ENCODE results near the gene CHURC1.

The CHURC1 gene

DNA sequence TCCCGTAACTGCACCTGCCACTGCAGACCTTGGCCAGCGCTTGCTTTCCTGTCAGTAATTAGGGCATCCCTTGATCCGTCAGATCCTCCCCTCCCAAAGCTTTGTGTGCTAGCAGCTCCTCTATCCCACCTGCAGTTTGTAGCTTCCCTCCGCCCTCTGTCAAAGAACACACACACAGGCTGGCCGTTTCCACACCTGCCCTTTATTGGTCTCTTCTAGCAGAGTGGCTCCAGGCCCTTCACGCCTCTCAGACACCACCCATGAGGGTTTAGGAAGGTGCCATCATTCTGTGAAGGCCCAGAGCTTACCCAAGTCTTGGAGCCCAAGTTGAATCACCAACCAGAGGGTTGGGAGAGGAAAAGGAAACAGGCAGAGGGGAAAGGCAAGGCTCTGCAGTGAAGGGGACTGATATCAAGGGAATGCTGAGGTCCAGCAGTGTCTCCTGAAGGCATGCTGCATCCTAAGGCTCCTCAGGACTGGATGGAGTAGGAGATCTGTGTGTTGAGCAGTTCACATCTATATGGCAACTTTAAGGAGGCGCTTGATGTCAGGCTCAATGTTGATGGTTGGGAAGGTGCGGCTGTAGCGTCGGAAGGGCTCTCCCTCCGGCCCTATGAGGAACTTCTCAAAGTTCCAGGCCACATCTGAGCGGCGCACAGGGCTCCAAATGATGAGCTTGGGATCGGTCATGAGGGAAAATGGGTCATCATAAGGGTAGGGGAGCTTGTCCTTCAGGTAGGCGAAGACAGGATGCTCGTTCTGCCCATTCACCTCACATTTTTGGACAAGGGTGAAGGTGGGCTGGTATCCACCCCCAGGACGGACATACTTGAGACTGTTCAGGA, 24.9 kb downstream of the CHURC1 start:
- no peak for DNase-seq (ENCODE audit: low spot score)

DNA sequence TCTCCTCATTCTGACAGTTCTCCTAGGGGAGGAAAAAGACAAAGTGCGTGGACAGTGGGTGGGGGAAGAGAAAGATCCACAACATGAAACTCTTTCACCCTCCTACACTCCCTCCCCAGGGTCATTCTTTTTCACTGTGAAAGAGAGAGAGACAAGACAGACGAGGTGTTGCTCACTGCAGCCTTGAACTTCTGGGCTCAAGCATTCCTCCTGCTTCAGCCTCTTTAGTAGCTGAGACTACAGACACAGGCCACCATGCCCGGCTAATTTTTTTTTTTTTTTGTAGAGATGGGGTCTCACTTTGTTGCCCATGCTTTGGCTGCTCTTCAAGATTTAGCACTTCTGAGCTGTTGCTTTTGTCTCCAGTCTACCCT, 25.5 kb downstream of the CHURC1 start:
- no peak for DNase-seq (ENCODE audit: low spot score)

DNA sequence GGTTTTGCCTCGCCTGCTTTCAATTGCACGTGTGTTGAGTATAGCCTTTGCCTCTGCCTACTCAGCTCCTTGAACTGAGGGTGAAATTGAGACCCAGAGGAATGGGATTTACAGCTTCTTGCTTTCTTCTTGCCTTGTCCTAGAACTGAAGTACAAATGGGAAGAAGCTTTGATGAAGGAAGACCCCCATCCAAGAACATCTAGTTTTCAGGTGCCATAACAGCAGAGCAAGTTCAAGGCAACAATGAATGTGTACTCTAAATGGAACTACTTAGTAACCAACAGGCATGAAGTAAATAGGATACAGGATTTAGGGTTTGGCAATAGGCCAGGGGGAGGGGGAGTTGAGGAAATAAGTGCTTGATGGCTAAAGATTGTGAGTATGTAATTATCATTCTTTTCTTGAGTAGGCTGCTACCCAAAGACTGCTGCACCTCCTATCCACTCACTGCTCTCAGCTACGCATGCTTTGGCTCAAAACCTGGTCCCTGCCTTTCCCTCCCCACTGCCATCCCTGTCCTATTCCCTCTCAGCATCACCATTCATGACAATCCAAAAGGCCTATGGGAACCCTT, 26.2 kb downstream of the CHURC1 start:
- DNase-seq (ENCODE audit: low spot score) = no peak

DNA sequence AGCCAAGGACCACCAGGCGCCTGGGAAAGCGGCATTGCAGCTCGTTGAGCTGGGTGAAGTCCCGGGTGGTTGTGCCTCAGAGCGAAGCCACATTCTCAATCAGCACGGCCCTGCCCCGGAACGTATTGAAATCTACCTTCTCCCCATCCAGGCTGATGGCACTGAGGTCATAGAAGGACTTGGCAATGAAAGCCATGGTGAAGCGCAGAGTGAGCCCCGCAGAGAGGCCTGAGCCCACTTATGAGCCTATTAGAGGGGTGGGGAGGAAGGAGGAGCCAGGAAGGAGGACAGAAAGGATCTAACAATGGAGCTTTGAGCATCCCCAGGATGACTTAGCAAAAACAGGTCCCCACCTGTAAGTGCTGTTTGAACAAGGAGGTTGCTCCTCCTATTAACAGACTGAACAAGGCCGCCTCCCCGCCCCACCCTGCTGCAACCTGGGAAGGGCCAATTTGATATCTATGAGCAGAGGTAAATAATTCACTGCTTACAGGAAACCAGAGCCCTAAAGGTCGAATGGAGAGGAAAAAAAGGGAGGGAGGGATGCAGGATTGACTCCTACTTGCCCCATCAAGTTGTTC, 28.4 kb downstream of the CHURC1 start, which contains the start of gene GPX2:
Gene GPX2 (minus strand): TSS at position 215 of the 581 bp plus-strand sequence. CDS start 19 bp downstream, at position 196.
- no peak for DNase-seq (ENCODE audit: low spot score)

DNA sequence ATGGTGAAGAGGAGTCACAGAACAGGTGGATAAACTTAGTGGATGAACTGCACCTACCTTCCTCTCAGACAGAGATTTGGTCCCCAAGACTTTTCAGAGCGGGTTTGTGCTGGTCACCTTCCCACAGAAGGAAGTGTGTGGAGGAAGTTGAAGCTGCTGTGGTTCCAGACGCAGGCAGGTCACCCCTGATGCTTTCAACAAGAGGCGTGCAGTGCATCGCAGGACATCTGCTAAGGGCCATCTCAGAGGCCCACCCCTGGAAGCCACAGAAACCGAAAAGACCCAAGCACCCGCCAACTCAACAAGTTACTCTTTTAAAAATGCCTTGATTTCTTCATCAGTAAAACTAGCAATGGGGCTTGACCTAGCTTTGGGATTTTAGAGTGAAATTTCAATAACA, 29.3 kb downstream of the CHURC1 start:
- DNase-seq (ENCODE audit: low spot score) = no peak

DNA sequence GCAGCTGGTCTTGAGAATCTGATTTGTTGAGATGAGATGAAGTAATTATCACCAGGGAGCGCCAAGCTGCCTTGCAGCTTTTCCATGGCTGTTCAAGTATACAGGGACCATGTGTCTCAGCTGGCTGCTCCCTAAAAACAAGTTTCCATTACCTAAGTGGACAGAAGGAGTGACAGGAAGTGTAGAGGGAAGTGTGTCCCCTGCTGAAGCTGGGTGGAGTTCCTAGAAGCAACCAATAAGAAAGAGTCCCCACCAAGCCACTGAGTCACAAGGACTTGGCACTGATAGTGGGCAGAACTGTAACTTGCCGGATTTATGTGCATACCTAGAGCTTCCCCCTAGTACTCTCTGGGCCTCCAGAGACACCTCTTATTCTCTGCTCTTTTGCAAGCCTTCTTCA, 29.8 kb downstream of the CHURC1 start:
- DNase-seq (ENCODE audit: low spot score) = no peak

DNA sequence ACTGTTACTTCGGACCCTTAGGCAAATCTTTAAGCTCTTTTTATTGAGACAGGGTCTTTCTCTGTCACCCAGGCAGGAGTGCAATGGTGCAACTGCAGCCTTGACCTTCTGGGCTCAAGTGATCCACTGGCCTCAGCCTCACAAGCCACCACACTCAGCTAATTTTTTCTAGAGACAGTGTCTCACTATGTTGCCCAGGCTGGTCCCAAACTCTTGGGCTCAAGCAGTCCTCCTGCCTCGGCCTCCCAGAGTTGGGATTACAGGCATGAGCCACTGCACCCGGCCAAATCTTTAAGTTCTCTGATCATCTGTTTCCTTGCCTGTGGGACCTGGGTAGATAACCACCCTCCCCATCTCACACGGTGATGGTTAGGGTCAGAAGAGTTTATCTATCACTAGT, 30.6 kb downstream of the CHURC1 start:
- no peak for DNase-seq (ENCODE audit: low spot score)

DNA sequence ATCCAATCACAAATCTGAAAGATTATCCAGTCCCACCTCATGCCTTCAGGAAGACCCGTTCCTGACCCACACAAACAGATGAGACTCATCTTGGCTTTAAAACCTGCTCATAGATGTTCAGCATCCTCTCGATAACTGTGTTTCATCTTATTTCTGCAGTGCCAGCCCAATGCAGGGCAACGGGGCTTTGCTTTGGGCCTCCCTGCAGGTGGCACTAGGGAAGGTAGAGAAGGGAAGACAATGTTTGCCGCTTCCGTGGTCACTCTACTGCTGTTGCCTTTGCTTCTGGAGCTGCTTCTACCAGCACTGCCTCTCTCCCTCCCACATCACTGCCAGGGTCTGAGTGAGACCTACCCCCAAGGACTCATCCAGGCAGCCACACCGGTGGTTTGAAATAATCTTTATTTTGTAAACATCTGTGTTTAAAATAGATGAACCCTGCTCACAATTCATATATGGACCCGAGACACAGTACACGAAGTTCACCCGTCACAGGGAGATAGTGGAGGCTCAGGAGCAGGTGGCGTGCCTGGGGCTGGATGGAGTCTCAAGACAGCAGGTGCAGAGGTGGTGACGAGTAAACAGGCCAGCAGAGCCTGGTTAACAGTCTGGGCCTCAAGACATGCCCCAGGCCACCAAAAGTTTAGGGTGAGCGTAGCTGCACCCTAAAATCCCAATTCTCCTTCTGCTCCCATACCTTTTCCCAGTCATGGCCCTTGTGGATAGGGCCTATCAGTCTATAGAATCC, 31.4 kb downstream of the CHURC1 start:
- DNase-seq (ENCODE audit: low spot score) = no peak

DNA sequence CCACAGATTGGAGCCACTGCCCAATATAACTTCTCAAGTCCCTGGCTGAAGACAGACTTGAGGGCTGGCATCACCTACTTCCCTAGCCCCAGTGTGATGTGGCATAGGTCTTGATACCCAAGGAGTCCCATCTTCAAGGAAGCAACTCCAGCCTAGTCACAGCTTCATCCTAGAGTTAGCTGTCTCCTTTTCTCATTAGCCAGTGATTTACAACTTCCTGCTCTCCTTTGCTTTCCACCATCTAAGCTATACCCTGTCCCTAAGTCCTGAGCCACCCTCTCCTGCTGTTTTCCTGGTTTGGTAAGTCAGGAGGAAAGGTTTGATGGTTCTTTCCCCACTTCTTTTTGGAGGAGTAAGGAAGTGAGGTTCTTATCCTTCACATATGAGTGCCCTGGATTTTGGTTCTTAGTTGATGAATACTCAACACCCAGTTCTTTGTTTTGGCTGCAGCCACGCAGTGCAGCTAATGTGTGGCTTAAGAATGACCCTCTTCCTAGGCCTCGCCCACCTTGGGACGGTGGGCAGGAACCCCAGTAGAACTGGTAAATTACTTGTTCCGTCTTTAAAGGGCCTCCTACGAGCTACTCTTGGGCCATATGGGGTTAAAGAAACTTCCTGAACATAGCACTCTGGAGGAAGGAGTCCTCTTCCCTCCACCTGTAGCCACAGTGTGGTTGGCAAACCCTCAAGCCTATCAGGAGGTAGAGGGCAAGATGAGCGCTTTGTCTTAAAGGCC, 32.2 kb downstream of the CHURC1 start:
- DNase-seq (ENCODE audit: low spot score) = no peak

DNA sequence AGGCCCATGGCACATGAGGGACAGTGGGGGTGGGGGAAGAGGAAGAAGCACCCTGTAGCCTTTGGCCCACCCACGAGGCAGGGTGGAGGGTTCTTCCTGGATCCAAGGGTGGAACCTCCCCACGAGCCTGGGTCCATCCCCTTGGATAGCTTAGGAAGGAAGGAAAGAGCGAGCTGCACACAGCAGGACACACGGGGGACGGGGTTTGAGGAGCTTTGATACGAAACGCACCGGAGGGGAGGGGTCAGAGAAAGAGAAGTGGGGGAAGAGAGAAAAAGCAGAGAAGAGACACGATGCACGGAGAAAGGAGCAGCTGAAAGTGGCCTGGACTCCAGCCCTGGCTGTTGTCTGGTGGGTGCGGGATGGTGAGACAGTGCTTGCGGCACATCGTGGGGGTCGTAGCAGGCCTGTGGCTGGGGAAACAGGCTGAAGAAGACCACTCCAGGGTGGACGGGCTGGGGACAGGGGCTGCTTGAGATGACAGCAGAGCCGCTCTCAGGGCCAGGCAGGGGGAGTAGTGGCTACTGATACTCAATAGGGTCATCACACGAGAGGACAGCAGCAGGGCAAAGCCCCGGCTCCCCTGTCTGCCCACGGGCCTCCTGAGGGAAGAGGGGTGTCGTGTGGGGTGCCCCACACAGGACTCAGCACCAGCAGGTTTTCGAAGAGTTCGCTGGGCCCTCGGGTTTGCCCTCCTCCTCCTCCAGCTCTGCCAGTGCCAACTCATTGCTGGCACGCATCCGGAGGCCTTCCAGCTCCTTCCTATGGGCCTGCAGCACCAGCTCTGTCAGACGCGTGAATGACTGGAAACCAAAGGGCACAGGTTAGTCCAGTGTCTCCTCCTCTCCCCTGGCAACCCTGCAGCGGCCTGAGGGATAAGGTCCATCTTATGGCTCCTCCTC, 33.7 kb downstream of the CHURC1 start:
- DNase-seq (ENCODE audit: low spot score) = no peak

DNA sequence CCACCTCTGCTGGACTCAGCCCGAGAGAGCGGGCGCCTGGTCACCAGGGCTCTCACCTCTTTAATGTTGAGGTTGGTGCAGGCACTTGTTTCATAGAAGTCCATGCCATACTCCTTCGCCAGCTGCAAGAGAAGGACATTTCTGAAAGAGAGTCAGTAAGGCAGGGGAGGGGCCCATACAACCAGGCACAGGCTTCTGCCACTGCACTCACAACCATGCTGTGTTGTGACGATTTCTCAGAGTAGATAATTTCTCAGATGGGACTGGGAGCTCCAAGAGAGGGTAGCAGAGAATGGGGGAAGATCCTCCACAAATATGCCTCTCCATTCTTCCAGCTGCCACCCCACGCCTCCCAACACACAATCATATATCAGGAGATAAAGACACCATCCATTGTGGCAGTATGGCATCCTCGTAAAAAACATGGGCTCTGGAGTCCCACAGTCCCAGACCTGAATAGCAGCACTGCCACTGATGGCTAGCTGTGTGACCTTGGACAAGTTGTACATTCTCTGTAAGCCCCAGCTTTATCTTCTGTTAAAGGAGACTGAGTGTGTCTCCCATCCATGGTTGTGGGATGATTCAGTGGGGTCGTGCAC, 34.5 kb downstream of the CHURC1 start:
- no peak for DNase-seq (ENCODE audit: low spot score)

DNA sequence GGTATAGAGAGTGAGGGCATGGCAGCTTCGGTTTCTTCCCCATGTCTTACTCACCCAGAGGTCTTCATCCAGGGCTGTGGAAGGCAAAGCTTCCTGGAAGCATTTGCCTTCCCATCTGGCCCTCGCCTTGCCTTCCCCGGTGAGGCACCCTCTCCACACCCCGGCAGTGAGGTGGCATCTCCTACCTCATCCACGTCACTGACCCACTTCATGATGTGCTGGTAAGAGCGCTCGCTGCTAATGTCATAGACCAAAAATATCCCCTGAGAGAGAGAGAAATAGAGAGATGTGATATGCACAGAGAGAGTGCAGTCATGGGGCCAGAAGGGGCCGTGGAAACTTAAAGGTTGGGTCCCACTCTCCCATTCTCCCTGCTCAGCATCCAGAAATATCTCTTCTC, 36.6 kb downstream of the CHURC1 start:
- no peak for DNase-seq (ENCODE audit: low spot score)

DNA sequence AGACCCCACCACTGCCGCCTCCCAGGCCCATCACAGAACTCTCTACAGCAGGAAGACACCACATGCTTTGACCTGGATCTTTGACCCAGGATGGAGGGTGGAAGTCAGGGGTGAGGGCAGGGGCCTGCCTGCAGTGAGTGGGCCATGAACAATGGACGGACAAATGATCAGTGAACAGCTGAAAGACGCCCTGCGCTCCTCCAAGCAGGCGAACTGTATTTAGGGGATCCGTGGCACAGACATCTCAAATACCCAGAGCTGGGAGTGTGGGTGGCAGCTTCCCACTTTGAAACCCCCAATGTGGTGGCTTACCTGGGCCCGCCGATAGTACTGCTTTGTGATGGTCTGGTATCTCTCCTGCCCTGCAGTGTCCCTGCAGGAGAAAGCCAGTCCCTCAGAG, 37.0 kb downstream of the CHURC1 start:
- DNase-seq (ENCODE audit: low spot score) = no peak

DNA sequence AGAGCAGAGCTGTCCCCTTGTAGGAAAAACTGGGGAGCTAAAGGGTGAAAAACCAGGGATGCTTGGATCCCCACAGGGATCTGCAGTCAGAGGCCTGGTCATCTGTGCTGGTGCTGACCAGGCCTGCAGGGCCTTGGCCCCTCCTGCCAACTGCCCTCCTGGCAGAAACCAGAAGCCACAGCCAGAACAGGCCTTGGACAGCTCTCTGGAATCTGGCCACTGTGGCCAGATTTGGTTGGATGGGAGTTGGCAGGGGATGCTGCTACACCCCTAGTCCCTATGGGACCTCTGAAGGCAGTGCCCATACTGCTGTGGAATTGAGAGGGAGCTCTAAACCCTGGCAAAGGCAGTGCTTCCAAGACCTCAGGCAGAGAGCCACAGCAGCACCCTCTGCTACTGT, 37.5 kb downstream of the CHURC1 start:
- DNase-seq (ENCODE audit: low spot score) = no peak

DNA sequence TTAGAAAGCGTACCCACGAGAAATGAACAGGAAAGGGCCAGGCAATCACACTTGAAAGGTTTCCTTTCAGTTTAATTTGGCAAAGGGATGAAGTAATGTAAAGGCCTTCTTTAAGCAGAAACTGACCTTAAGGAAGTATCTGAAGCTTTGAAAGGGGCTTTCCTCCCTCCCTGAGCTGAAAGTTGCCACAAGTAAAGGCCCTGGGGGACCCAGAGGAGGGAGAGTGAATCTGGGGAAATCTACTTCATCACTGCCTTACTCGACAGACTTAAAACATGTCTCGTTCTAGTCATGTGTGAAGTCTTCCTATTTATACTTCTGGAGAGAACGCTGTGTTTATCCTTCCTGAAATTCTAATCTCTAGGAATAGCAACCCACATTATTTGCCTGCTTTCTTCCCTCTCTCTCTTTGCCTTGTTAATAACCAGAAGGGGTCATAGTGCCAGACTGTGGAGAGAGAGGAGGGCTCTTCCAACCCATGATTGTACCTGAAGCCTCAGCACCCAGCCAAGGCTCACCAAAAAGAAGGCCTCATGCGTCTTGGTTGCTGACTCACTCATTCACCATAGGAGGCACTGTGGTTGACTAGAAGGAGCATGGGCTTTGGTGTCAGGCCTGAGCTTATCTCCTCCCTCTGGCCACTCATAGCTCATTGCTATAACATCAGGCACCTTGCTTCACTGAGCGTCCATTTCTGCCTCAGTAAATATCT, 38.5 kb downstream of the CHURC1 start:
- no peak for DNase-seq (ENCODE audit: low spot score)

DNA sequence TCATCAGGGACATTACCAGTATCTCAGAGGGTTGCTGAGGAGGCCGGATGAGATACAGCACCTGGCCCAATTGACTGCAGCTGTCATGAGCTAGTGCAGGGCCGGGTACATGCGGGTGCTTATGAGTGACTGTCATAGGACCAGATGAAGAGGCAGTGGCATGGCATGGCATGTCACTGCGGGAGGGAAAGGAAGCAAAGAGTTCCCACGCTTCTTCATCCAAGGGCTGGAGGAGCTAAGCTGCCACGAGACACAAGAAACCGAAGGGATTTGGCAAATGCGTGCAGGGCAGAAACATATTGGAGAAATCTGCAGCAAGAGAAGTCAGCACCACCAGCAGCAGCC, 39.0 kb downstream of the CHURC1 start:
- no peak for DNase-seq (ENCODE audit: low spot score)

DNA sequence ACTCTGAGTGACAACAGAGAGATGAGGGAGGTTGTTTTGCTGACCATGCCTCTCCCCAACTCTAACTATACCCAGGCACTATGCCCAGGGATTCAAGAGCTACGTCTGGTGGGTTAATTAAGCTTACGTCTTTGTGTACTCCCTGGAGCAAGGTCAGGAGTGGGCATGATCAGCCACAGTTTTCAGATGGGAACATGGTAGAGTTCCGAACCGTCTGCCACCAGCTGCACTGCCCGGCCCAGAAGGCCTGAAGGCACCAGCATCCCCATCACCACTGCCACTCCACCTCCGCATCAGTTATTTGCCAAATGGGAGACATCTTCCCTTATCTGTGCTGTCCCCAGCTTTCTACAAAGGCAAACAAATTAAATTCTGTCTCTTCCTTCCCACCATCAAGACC, 39.4 kb downstream of the CHURC1 start:
- DNase-seq (ENCODE audit: low spot score) = no peak

DNA sequence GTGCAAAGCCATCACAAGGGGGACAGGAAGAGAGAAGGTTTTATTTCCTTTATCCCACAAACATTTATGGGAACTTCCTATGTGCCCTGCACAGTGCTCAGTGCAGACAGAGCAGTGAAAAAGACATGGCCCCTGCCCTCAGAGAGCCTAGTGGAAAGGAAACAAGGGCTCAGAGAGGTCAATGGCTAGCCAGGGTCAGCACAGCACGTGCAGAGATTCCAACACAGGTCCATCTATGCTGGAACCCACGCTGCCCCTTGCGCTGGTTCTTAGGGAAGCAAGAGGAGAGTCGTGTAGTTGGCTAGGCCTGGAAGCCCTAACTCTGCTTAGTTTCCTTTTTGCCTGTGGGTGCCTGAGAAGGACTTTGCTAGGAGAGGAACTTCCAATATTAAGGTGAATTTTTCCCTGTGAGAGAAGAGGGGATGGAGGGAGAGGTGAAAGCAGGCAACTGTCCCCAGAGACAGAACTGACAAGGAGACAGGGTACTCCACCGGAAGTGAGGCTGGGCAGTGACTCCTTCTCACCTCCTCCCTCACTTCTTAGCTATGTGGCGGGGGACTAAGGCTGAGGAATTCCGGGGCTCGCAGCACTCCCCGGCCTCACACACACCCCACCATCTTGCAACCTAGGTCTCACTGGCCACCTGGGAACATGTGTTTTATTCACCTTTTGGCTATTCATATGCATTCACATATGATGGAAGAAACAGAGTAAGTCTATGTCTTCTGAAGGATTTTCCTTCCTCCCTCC, 40.4 kb downstream of the CHURC1 start:
- DNase-seq (ENCODE audit: low spot score) = no peak

DNA sequence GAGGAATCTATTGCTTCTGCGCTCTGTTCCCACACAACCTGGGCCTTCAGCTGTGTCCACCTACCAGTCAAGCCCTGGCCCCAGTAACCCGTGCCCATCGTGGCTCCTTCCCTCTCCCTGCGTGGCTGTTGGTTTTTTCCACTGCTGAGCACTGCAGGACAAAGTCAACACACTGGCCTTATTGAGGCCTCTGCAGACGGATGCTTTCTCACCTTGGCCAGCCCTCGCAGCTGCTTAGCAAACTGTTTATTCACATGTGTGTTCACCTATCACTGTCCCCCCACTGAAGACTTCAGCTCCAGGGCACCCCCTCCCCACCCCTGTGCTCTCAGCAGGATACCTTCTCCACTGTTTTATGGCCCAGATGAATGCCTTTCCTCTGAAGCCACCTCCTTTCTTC, 41.0 kb downstream of the CHURC1 start:
- DNase-seq (ENCODE audit: low spot score) = no peak

Measured in pons (tissue), 1 donor.